ENCODE data around the gene PSME1.

DNA sequence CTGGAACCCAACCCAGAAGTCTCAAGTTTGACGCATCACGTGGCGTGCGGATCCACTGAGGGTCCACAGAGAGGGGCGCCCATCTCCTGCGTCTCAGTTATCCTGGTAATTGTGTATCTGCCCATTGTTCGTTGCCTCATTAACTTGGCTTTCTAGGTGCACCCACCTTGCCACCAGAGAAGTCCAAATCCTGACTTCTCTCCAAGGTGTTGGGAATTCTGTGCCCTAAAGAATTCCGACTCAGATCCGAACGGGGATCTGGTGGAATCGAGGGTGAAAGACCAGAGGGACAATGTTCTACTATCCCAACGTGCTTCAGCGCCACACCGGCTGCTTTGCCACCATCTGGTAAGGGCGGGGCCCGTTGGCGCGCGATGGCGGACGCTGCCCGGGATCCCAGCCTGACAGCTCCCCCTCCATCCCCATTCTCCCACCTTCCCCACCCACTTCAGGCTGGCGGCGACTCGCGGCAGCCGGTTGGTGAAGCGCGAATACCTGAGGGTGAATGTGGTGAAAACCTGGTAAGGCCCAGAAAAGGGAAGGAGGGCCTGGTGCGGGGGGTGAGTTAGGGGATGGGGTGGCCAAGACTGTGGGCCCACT, 36.4 kb downstream of the PSME1 start:
- TF ChIP-seq, protein P1, sequence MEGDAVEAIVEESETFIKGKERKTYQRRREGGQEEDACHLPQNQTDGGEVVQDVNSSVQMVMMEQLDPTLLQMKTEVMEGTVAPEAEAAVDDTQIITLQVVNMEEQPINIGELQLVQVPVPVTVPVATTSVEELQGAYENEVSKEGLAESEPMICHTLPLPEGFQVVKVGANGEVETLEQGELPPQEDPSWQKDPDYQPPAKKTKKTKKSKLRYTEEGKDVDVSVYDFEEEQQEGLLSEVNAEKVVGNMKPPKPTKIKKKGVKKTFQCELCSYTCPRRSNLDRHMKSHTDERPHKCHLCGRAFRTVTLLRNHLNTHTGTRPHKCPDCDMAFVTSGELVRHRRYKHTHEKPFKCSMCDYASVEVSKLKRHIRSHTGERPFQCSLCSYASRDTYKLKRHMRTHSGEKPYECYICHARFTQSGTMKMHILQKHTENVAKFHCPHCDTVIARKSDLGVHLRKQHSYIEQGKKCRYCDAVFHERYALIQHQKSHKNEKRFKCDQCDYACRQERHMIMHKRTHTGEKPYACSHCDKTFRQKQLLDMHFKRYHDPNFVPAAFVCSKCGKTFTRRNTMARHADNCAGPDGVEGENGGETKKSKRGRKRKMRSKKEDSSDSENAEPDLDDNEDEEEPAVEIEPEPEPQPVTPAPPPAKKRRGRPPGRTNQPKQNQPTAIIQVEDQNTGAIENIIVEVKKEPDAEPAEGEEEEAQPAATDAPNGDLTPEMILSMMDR (IDR thresholded peaks at IDR 0.05), result no peak
- no peak for TF ChIP-seq ZFX (IDR thresholded peaks at IDR 0.05; ENCODE audit: borderline replicate concordance)
